NCI-H524 (cell line): Measurements from ENCODE around the gene ARHGEF28.

ENCODE experiments used
- DNase-seq, 2 experiments: peaks; one replicate each; lab custom pipeline; 2025; lab: John Stamatoyannopoulos, UW

Gene ARHGEF28

DNA sequence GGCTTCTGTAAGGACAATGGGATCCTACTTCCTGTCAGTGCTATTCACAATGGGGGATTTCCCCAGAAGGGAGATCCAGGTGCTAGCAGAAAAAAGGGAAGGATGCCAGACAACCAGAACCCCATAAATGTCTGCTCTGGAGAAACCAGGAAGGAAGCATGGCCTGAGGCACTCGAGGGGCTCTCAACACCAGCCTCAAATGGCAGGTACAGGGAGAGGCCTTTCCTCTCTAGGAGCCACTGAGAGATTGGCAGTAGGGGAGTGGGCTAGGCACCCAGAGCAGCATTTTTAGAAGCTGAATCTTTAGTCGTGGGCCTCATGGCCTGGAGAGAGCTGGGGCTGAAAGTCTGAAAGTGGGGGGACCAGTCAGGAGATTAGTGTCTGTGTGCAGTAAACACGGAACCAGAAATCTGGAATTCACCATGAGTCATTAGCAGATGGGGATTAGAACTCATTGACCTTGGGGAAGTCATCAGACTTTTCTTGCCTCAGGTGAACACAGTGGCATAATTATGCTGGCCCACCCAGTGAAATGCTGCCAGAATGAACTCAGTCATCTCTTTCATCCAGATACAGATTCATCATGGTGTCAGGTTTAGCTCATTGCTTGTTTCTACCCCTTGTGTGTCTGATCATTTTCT is 28.3 kb downstream of the ARHGEF28 start:
- DNase-seq, result peak; percentile 63 to 79

DNA sequence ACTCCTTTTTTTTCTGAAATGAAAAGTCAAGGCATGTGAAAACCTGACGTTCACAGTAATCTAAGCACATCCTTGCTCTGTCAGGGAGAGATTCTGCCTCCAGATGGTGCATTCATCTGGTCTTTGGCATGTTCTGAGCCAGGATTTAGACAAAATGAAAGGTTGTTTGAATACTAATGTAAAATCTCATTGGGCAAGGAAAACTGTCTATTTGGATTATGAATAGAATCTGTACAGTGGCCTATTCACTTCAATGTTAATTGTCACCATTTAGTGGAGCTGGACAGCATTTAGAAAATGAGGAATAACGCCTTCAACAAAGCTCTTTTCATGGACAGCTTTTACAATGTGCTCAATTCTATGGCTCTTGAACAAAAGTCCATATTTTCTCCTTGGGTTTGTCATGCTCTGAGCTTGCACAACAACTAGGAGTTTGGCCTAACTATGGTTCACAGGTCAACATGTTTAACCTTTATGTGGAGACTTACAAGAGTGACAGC is 28.9 kb downstream of the ARHGEF28 start:
- peak; percentile 67 to 89 for DNase-seq

DNA sequence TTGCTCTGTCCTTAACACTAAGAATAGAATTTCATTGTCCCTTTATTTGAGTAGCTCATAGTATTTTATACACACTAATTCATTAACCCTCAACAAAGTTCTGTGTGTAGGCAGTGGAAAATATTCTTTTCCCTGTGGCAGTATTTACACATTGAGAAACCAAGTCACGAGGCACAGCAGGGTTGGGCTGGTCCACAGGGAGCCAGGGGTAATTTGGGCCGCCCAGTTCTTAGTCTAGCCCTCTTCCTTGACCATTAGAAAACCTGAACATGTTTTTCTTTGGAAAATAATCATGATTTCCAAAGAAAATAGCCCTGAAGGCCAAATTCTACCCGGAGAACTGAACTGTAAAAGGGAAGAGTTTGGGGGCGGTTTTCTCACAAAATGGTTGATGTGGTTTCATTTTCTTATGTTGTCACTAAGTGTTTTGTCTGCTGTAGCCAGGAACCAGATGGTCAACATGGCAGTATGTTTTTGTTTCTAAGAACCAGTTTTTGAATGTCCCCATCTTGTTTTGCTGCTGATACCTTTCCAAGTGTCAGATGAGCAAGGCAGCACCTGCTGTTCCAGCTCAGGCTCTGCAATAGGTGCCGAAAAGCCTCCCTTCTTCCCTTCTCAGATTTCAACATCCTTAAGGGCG is 29.6 kb downstream of the ARHGEF28 start:
- DNase-seq, result peak; percentile 29 to 76

DNA sequence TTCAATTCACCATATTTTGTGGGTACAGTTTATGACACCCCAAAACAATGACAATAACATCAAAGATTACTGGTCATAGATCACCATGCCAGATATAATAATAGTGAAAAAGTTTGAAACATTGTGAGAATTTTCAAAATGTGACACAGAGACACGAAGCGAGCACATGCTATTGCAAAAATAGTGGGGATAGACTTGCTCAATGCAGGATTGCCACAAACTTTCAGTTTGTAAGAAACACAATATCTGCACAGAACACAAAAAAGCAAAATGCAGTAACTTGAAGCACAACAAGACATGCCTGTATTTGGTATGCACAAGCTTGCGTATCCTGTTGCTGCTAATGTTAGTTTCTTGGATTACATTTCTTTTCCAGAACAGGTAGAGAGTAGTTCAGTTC is 35.8 kb downstream of the ARHGEF28 start:
- no peak for DNase-seq

DNA sequence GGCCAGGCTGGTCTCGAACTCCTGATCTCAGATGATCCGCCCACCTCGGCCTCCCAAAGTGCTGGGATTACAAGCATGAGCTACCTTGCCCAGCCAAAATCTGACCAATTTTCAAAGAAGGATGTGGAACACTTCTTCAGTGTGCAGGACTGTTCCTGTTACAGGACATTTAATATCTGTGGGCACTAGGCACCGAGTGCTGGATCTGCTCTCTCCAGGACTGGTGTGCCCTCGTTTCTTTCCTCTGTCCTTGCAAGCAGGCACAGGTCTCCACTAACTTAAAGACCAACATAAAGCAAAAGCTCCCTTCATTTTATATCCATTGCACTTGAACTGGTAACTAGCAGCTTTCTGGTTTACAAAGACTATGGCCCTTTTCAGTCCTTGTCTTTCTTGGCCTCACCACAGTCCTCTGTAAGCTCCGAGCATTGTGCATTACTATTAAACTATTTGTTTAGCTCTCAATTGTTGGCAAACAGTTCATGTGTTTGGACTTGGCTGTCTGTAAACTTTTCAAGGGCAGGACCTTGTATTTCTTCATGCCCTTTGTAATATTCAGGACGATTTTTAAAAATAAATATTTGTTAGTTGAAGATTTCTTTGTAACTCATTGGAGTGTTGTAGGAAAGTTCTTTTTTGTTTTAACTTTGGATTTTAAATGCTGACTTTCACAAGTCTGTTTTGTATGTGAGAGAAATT is 37.3 kb downstream of the ARHGEF28 start:
- DNase-seq, result no peak

DNA sequence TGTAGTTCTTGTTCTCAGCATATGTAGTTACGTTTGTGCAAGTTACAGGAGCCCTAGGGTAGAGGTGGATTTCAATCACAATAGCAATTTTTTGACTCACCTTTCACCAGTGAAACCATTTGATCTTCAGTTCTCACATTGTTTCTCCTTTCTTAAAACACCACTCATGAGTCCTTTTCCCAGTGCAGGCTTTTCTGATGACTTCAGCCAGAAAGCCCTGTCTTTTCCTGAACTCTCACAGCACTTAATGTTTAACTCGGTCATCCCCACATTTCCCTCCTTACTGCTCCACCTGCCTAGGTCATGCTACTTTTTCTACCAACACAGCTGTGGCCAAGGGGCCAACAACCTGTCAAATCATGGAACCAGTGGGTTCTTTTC is 37.9 kb downstream of the ARHGEF28 start:
- DNase-seq, result no peak

DNA sequence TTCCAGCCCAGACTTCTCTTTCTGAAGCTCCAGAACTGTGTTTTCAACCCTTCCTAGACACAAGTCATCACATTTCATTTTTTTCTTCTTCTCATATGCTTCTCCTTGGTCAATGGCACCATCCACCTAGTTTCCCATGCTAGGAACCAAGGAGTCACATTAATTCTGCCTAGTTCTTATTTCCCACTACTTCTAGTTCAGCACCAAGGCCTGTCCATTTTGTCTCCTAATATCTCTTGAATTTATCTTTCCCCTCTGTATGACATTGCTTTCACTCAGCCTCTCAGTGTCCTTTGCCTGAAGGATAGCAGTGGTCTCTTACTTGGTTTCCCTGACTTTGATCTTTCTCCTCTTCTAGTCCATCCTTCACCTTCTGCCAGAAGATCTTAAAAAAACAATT is 38.8 kb downstream of the ARHGEF28 start:
- no peak for DNase-seq

DNA sequence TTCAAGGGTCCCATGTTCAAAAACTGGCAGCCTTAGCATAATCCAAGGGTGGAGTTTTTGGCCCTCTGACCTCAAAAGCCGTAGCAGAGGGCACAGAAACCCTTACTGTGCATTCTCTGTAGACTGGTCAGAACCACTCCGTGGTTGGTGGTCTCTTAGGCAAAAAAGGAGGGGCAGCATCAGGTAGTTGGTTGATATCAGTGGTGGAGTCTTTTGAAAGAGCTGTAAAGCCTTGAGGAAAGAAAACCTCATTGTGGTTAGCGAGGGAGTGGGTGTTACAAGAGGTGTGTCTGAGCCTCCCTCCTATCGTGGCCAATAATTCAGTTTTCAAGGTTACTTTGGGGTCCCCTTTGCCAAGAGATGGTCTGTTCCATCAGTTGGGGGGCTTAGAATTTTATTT is 40.9 kb downstream of the ARHGEF28 start:
- no peak for DNase-seq

DNA sequence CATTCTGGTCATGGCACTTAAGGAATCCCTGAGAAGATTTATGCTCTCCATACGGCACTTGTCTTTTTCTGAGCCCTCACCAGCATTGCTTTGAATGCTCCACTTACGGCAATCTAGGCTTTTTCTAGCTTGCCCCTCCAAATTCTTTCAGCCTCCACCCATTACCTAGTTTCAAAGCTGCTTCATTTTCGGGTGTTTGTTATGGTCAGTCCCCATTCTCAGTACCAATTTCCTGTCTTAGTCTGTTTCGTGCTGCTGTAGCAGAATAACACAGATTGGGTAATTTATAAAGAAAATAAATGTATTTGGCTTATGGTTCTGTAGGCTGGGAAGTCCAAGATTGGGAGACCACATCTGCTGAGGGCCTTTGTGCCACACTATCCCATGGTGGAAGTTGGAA is 42.0 kb downstream of the ARHGEF28 start:
- DNase-seq, result no peak

DNA sequence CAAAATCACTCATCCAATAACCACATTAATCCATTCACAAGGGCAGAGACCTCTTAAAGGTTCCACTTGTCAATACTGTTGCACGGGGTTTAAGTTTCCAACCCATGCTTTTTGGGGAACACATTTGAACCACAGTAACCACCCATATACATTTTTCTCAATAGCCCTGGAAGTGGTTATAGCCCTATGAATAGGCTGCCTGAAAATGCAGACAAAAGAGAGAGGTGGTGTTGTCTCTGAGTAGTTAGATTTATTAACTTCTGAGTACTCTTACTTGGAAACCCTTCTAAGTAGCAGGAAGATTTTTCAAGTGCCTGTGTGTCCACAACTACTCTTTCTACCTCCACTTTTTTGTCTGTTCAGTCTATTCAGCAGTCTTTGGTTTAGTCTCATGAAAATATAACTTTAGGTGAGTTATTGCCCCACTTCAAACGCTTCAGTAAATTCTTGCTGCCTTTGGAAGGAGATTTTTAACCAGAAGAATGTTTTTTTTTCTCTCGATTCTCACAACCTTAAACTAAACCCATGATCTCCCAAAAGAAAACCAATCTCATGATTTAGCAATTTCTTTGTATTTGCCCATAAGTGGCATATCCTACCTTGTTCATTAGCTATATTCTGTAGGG is 42.6 kb downstream of the ARHGEF28 start:
- no peak for DNase-seq

DNA sequence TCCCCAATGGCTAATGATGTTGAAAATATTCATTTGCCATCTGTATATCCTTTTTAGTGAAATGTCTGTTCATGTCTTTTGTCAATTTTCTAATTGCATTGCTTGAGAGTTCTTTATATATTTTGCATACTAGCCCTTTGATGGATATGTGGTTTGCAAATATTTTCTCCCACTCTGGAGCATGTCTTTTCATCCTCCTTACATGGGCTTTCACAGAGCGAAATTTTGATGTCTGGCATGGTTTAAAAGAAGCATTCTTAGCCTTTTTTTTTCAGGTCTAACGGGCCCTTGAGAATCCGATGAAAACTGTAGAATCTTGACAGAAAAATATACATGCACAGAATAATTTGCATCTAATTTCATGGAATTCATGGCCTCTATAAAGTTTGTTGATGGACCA is 44.7 kb downstream of the ARHGEF28 start:
- DNase-seq, result no peak

DNA sequence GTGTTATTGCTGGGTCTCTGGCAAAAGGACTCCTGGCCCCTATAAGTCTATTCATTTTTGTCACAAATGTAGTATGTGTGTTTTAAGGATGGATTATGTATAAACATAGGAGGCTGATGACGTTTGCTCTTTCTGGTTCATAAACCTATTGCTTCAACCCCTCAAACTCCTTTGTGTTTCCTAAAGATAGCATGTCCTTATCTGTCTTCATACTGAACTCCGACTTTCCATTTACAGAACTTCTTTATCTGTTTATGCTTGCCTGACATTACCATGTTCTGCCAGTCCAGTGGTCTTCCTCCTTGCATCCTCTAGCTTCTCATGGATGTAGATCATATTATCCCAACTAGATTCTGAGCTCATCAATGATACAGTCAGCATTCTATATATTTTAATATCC is 46.1 kb downstream of the ARHGEF28 start:
- no peak for DNase-seq

DNA sequence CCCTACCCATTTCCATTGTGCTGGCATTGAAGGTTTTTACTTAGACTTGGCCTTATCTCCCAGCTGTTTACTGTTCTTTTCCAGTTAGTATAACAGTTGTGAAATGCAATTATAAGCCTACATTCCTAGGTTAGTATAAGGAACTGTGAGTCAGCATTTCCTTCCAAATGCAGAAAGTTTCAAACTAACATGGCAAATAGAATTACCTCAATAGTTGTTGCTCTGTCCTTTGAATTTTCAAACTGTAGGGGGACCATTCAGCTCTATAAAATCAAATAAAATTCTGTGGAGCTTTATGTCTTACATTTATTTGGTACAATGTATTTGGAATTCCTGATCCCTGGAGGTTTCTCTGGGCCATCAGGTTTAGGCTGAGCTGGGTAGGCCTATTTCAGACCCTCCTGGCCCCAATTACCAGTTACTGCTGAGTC is 47.2 kb downstream of the ARHGEF28 start:
- no peak for DNase-seq

DNA sequence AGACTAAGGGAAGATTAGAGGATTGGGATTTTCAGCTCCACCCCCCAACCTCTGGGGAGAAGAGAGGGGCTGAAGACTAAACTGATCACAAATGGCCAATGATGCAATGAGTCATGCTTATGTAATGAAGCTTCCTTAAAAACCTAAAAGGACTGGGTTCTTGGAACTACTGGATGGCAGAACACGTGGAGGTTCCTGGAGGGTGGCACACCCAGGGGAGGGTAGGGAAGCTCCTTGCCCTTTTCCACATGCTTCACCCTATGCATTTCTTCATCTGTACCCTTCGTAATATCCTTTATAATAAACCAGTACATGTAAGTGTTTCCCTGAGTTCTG is 48.6 kb downstream of the ARHGEF28 start:
- DNase-seq, result no peak

DNA sequence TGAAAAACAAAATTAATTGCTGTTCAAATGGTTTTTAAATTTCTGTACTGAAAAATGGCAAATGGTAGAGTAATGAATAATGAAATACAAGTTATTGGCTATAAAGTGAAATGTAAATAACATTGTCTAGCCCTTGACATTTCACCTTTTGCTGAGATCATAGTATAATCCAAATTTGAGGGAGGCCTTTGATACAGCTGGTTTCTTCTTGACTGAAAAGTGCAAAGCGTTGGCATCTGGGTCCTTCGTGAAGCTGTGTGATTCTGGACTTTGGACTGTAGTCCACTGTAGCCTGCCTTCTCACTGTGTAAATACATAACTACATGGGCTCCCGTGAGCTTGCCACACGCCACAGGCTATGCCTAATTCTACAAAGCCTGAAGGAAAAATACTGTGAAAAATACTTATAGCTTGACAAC is 52.3 kb downstream of the ARHGEF28 start:
- no peak for DNase-seq

DNA sequence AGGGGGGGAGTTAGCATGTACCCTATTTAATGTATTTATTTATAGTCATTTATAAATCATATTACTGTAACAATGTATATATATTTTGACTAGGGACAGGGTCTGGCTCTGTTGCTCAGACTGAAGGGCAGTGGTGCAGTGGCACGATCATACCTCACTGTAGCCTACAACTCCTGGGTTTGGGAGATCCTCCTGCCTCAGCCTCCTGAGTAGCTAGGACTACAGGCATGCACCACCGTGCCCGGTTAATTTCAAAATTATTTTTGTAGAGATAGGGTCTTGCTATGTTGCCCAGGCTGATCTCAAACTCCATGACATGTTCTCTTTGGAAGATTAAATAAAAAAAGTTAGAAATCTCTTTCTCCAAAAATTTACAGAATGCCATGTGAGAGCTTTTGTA is 52.8 kb downstream of the ARHGEF28 start:
- DNase-seq, result no peak

DNA sequence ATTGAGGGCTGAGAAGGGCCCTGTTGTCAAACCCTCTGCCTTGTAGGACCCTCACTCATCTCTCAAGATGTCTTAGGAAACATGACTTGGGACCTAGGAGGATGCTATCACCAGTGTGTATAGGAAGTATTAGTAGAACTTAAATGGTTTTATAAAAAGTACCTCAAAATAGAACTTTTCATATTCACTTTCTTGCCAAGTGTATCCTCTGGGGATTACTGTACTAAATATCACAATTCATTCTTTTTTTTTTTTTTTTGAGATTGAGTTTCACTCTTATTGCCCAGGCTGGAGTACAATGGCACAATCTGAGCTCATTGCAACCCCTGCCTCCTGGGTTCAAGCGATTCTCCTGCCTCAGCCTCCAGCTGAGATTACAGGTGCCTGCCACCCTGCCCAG is 56.2 kb downstream of the ARHGEF28 start:
- DNase-seq, result no peak

DNA sequence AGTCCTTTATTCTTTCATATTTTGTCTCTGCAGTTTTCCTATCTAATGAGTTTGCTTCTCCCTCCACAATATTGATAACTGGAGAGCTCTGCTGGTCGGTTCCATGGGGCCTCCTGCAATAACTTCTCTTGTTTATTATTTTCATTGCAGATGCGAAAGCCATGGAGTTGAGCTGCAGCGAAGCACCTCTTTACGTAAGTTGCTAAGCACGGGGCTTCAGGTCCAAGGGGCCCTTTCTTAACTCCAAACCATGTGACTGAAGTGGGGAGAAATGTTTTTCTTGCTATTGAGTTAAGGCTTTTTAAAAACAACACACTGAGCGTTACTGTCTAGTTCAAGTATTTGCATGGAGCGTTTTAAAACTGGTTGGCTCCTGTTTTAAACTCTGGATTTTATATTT is 58.7 kb downstream of the ARHGEF28 start:
- no peak for DNase-seq

DNA sequence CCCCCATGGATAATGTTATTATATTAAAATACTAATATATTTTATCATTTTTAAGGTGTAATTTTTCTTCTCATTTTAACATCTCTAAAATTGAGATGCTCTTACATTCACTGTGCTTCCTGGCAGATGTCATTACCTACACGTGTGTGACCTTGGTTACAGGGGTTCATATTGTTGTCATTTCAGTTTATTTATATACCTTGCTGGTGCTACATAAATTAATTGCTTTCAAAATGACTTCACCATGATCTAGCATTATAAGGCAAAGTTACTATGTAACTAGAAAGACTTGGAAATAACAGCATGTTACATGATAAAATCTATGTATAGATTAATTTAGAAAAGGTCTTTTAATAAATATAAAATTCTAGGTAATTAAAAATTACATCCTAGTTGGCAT is 60.9 kb downstream of the ARHGEF28 start:
- DNase-seq, result no peak

DNA sequence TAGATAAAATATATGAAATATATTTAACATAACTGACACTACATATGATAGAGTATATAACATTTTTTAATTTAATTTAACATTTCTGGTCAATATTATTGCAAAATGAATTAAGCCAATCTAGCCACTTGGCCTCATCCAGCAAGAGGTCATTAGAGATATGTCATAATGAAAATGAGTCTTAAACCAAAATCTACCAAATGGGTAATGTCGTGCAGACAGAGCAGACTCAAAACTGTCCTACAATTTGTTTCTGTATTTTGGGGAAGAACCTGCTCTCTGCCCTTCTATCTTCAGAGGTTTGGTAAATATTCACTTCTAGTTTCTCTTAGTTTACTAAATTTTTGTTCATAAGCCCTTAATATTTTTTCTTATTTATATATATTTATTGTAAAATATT is 61.4 kb downstream of the ARHGEF28 start:
- DNase-seq, result no peak

DNA sequence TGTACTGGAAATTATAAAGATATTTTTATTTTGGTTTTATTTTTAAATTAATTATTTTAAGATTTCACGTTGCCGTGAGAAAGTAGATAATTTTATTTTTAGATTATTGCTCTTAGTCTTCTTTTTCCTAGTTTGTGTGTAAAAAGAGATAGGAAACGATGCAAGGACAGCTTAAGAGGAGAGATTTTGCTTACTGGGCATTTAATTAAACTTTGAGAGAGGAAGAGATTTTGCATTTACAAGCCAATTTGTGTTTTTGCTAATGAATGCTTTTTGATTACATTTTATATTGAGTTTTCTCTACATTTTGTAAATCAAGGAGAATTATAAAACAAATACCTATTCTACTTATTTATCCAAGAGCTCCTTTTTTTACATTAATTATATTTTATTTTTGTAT is 64.0 kb downstream of the ARHGEF28 start:
- no peak for DNase-seq

DNA sequence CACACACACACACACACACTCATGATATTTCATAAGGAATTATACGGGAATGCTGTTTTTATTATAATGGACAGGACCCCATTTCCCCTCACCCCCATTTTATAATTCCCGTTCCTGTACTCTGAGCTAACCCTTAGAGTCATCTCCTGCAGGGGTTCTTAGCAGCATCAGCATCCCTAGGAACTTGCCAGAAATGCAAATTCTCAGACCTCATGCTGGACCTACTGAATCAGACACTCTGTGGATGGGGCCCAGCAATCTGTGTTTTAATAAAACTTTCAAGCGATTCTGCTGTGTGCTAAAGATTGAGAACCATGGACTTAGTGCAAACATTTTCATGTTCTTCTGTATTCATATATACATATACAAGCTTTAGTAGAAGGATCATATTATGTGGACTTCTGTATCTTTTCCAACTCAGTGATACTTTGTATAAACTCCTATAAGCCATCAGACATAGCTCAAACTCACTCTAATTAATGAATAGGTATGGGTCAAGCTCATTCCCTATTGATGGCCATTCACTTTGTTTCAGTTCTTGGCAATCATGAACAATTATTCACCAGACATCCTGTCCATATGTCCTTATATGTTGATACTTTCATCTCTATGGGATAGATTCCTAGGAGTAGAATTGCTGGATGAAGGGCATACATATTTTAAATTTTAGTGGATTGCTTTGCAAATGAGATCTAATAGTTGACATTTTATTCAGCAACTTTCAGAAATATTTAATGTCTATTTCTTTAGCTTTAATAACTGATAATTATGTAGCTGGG is 65.5 kb downstream of the ARHGEF28 start:
- DNase-seq, result no peak
